Ovary (tissue), 9 donors: ENCODE data around the gene VAMP1. TPM values are rescaled to one million over a fixed set of nuclear protein-coding genes. Genes with fewer than 3 reads are reported as not detected.
A peak's percentile ranks its signal among the peaks of the same experiment; 100 is the strongest.
"Not testable (repeated sequence)": the region's sequence is repeated elsewhere in the genome, so short reads cannot be mapped to it uniquely, and the experiment has no call there.

Experiments
- DNase-seq, 5 donors: peaks; one replicate each; pipeline ENCODE4 v3.0.0-alpha.2; 2019 to 2020
- H3K27ac ChIP-seq, 2 donors: fragments of 200-600 bp; one replicate each; pipeline versions ENCODE4 v1.5.1 to v1.8.0; 2019 to 2022
- H3K27me3 ChIP-seq: fragments of 200-600 bp; one replicate; pipeline ENCODE4 v1.8.0; 2022
- H3K36me3 ChIP-seq: fragments of 200-600 bp; sonication (generic); one replicate; pipeline ENCODE4 v1.5.1; 2019
- H3K4me1 ChIP-seq: one replicate; pipeline ENCODE4 v1.8.1; 2013; ENCODE audit warnings: mild to moderate bottlenecking, moderate library complexity; ENCODE audit not compliant: insufficient read depth
- H3K4me3 ChIP-seq: fragments of 200-600 bp; sonication (generic); one replicate; pipeline ENCODE4 v1.5.1; 2017
- H3K9me3 ChIP-seq, 2 donors: fragments of 200-600 bp in 1 of 2; sonication (generic) in 1 of 2; one replicate each; pipeline versions ENCODE4 v1.5.1 to v1.8.1; 2013 to 2019; ENCODE audit warnings: mild to moderate bottlenecking in 1 of 2, moderate library complexity in 1 of 2
- CTCF ChIP-seq, 3 donors: fragments of 450-650 bp in 2 of 3; fragments of 200-600 bp in 1 of 3; IDR thresholded peaks; one replicate each; pipeline versions ENCODE4 v1.5.1 to v1.8.0; 2016 to 2022; ENCODE audit warnings: antibody characterized with exemption in 3 of 3, mild to moderate bottlenecking in 1 of 3
- EP300 ChIP-seq: sonication (generic); formaldehyde crosslinking; IDR thresholded peaks from one replicate; pipeline ENCODE4 v1.6.1; 2017; ENCODE audit warnings: antibody characterized with exemption
- POLR2A ChIP-seq: fragments of 450-650 bp; IDR thresholded peaks from one replicate; pipeline ENCODE4 v1.6.1; 2017; ENCODE audit warnings: antibody characterized with exemption, mild to moderate bottlenecking, moderate library complexity
- WGBS, 3 donors: extraction: QIAGEN DNeasy Blood & Tissue Kit in 1 of 3; methylation state at CpG; one replicate each; pipeline versions ENCODE4 v1.1.5 to v1.1.7; 2013 to 2017; 5-methylcytosine and 5-hydroxymethylcytosine counted together
- intact Hi-C, 4 donors: fragments of 100-400 bp; cut with DNase I; formaldehyde crosslinking; loops; one replicate each; pipeline versions ENCODE4 v1.11.0 to v1.15.1; 2022 to 2023
- polyA plus RNA-seq, 2 donors: library from polyadenylated mRNA; stranded (reverse); fragments of 200-250 nt in 1 of 2; fragments of 350-450 nt in 1 of 2; fragmentation: Illumina TruSeq in 1 of 2; extraction: RNeasy Lipid Tissue Mini Kit (QIAGEN cat#74804) in 1 of 2; gene quantifications; one replicate each; pipeline ENCODE4 v1.2.3, GENCODE V29; 2013 to 2014
- total RNA-seq, 7 donors: library from RNA; depleted of rRNA in 2 of 7; stranded (reverse); fragments of >200 nt in 2 of 7; fragmentation: NEBNext Ultra II Directional in 3 of 7; extraction: Animal tissue kit (Norgen Biotek cat#: 25700) in 3 of 7; gene quantifications; one replicate each; pipeline versions ENCODE4 v1.1.0 to v1.2.4, GENCODE V29; 2016 to 2023
- donor health status: DM: no; HTN: no; CAD: no; lungs with moderate emphysema.
- donor health status: DM: no; HTN: no; CAD: no.
- donor health status: Bipolar disorder and iron deficiency.
- donor health status: DM: yes; HTN: yes; CAD: no.
- donor health status: DM: no; HTN: no; CAD: no.
- donor health status: DM: yes; HTN: yes; CAD: no.

The VAMP1 gene
- total and polyA plus RNA-seq, 9 donors, result 2.5 to 11.9 (median 5.8) TPM

GRCh38 chr12:6469609-6470374 lies 685 bp downstream of the VAMP1 start:
- TF ChIP-seq CTCF (IDR thresholded peaks at IDR 0.05), result no peak
- no peak for TF ChIP-seq POLR2A
- TF ChIP-seq EP300, result no peak
- intact Hi-C loops, result loop anchor here in 1 of 4 donors (5.0 to 10.0 kb wide), 2 partner anchors 47 to 145 kb away; no protein-coding TSS in a partner anchor
- DNase-seq, result no peak
- Histone ChIP-seq H3K4me3 (peak overlapping the region; percentile 58), H3K9me3 (no peaks in the 10 kb centered on the region), H3K4me1 (peaks cover 3% of the 10 kb centered on the region), H3K27me3 (no peaks in the 10 kb centered on the region), H3K27ac (no peak overlapping the region), H3K36me3 (no peaks in the 10 kb centered on the region)
- WGBS, 3 donors, result 17 to 21% (median 19%) methylated on average over 16 of the region's 16 CpGs

- H3K4me3 ChIP-seq, result no peak overlapping the region
- H3K27ac ChIP-seq, result no peak overlapping the region
- WGBS, 3 donors, result 80 to 87% (median 81%) methylated on average over 6 of the region's 6 CpGs
- H3K36me3 ChIP-seq, result no peaks in the 10 kb centered on the region
- H3K4me1 ChIP-seq, result peaks cover 3% of the 10 kb centered on the region
- intact Hi-C loops, result loop anchor here in 1 of 4 donors (5.0 to 10.0 kb wide), 2 partner anchors 47 to 144 kb away; no protein-coding TSS in a partner anchor
- TF ChIP-seq CTCF (IDR thresholded peaks at IDR 0.05) (no peak), EP300 (no peak), POLR2A (no peak)
- DNase-seq, result no peak
- no peaks in the 10 kb centered on the region for H3K9me3 ChIP-seq
- H3K27me3 ChIP-seq, result no peaks in the 10 kb centered on the region
Observed at GRCh38 chr12:6469092-6469491, 1.4 kb downstream of the VAMP1 start.

GRCh38 chr12:6468283-6468575 lies 2.2 kb downstream of the VAMP1 start:
- Histone ChIP-seq H3K4me1 (peaks cover 3% of the 10 kb centered on the region), H3K4me3 (no peak overlapping the region), H3K9me3 (no peaks in the 10 kb centered on the region), H3K27me3 (no peaks in the 10 kb centered on the region), H3K27ac (no peak overlapping the region), H3K36me3 (no peaks in the 10 kb centered on the region)
- intact Hi-C loops, result loop anchor here in 1 of 4 donors (5.0 to 10.0 kb wide), 2 partner anchors 46 to 143 kb away; no protein-coding TSS in a partner anchor
- DNase-seq, result no peak
- TF ChIP-seq CTCF (IDR thresholded peaks at IDR 0.05) (no peak), EP300 (no peak), POLR2A (no peak)

GRCh38 chr12:6467571-6468282 lies 2.8 kb downstream of the VAMP1 start:
- not testable (repeated sequence) for H3K4me3 ChIP-seq, H3K4me1 ChIP-seq, H3K36me3 ChIP-seq, H3K27ac ChIP-seq, DNase-seq, H3K27me3 ChIP-seq, H3K9me3 ChIP-seq
- WGBS, 3 donors, result 91 to 97% (median 95%) methylated on average over 9 of the region's 9 CpGs
- intact Hi-C loops, result loop anchor here in 1 of 4 donors (5.0 to 10.0 kb wide), 2 partner anchors 45 to 143 kb away; no protein-coding TSS in a partner anchor

GRCh38 chr12:6466751-6467150 lies 3.7 kb downstream of the VAMP1 start:
- intact Hi-C loops, result loop anchor here in 1 of 4 donors (5.0 to 10.0 kb wide), 2 partner anchors 44 to 142 kb away; no protein-coding TSS in a partner anchor
- not testable (repeated sequence) for H3K27ac ChIP-seq, H3K4me1 ChIP-seq, H3K36me3 ChIP-seq, H3K9me3 ChIP-seq, DNase-seq, H3K4me3 ChIP-seq, H3K27me3 ChIP-seq
- 92 to 96% (median 93%) methylated on average over 4 of the region's 4 CpGs for WGBS, 3 donors
